ENCODE results near the gene PARD6G. TPM values are rescaled to one million over a fixed set of nuclear protein-coding genes. Genes with fewer than 3 reads are reported as not detected.

PARD6G gene
- total and polyA plus RNA-seq, 7 experiments from 2014 or later, result 0.07 to 0.16 (median 0.09) TPM; not detected in 3

GRCh38 chr18:80253871-80254492, 6.7 kb upstream of the PARD6G start:
- Histone ChIP-seq H3K4me1 (ENCODE audit: control insufficient read depth in 2 of 2, insufficient read depth in 2 of 2, low read length in 2 of 2) (peaks cover 0 to 3% of the 10 kb centered on the region in 2 donors), H3K9me3 (ENCODE audit: control insufficient read depth in 2 of 3, low read length in 3 of 3) (no peaks in the 10 kb centered on the region), H3K4me3 (ENCODE audit: low read length) (no peak overlapping the region), H3K36me3 (ENCODE audit: control insufficient read depth in 2 of 3, insufficient read depth in 3 of 3, low read length in 3 of 3) (no peaks in the 10 kb centered on the region), H3K27me3 (ENCODE audit: control insufficient read depth in 2 of 2, insufficient read depth in 2 of 2, low read length in 2 of 2) (no peaks in the 10 kb centered on the region), H3K27ac (ENCODE audit: low read depth, low read length) (no peak overlapping the region)
- Mint-ChIP-seq H3K36me3 (no peaks in the 10 kb centered on the region), H3K9me3 (peaks cover 0 to 4% (median 0%) of the 10 kb centered on the region in 11 donors), H3K4me3 (no peak overlapping the region), H3K27me3 (peaks cover 3 to 26% (median 15%) of the 10 kb centered on the region in 5 donors), H3K27ac (no peak overlapping the region), H3K4me1 (peaks cover 0 to 5% (median 0%) of the 10 kb centered on the region in 7 donors)
- CTCF ChIA-PET, result no interaction called here
- intact Hi-C loops (cut with micrococcal nuclease), result no loop called here
- ATAC-seq (peak; percentile 86), DNase-seq (peak in 1 of 9 donors; percentile 37)
- POLR2A ChIA-PET, result no interaction called here

DNA sequence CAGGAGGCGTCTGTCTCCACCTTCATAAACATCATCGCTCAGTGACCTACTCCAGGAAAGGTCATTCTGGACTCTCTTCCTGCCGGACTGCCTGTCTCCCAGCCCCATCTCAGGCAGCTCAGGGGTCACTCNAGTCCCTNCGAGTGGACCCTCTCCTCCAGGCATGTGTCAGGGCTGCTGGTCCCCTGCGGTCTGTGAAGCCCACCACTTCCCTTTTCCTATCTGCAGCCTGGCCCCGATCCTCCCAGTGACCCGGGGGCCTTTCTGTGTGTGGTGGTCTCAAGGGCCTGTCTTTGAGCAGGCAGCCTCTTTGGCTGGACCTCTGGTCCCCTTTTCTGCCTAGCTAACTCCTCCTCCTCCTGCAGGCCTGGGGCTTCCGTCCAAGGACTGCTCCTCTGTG, 5.9 kb upstream of the PARD6G start:
- Histone ChIP-seq H3K27ac (ENCODE audit: low read depth, low read length) (no peak overlapping the region), H3K27me3 (ENCODE audit: control insufficient read depth in 2 of 2, insufficient read depth in 2 of 2, low read length in 2 of 2) (no peaks in the 10 kb centered on the region), H3K4me3 (ENCODE audit: low read length) (no peak overlapping the region), H3K36me3 (ENCODE audit: control insufficient read depth in 2 of 3, insufficient read depth in 3 of 3, low read length in 3 of 3) (no peaks in the 10 kb centered on the region), H3K4me1 (ENCODE audit: control insufficient read depth in 2 of 2, insufficient read depth in 2 of 2, low read length in 2 of 2) (peaks cover 0 to 3% of the 10 kb centered on the region in 2 donors), H3K9me3 (ENCODE audit: control insufficient read depth in 2 of 3, low read length in 3 of 3) (no peaks in the 10 kb centered on the region)
- intact Hi-C loops (cut with micrococcal nuclease), result no loop called here
- Mint-ChIP-seq H3K36me3 (no peaks in the 10 kb centered on the region), H3K27ac (no peak overlapping the region), H3K27me3 (peaks cover 3 to 33% (median 16%) of the 10 kb centered on the region in 5 donors), H3K4me1 (peaks cover 0 to 5% (median 0%) of the 10 kb centered on the region in 7 donors), H3K4me3 (no peak overlapping the region), H3K9me3 (peaks cover 0 to 4% (median 0%) of the 10 kb centered on the region in 11 donors)
- CTCF ChIA-PET, result interaction anchor here (1.0 kb wide), 1 partner anchor 13 kb away, joined by 3 read pairs; no protein-coding TSS in a partner anchor
- DNase-seq (no peak), ATAC-seq (no peak)
- POLR2A ChIA-PET, result no interaction called here

DNA sequence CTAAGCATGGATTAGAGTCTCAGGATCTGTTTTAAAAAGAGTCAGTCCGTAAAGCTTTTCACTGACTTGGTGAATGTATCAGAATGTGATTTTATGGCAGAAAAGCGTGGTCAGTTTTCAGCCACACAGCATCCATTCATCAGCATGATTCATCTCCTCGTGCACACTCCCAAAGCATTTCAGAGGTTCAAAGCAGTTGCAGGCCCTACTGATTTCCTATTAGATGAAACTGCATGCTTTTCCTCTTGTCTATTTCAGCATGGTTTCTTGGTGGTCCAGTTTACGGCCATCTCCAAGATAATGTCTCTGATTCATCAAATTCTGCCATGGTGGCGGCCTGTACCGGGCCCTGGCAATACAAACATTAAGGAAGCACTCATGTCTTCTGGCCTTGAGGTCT, 4.8 kb upstream of the PARD6G start:
- no peak for DNase-seq
- no peaks in the 10 kb centered on the region for H3K9me3 ChIP-seq (ENCODE audit: control insufficient read depth in 2 of 3, low read length in 3 of 3)
- no peaks in the 10 kb centered on the region for H3K36me3 Mint-ChIP-seq
- peaks cover 0 to 4% (median 2%) of the 10 kb centered on the region in 7 donors for H3K4me1 Mint-ChIP-seq
- peaks cover 3 to 34% (median 13%) of the 10 kb centered on the region in 5 donors for H3K27me3 Mint-ChIP-seq
- ChIA-PET POLR2A (no interaction called here), CTCF (no interaction called here)
- H3K4me3 Mint-ChIP-seq, result no peak overlapping the region
- no peak overlapping the region for H3K4me3 ChIP-seq (ENCODE audit: low read length)
- no peak overlapping the region for H3K27ac Mint-ChIP-seq
- peaks cover 0 to 4% (median 0%) of the 10 kb centered on the region in 11 donors for H3K9me3 Mint-ChIP-seq
- H3K36me3 ChIP-seq (ENCODE audit: control insufficient read depth in 2 of 3, insufficient read depth in 3 of 3, low read length in 3 of 3), result no peaks in the 10 kb centered on the region
- no peak overlapping the region for H3K27ac ChIP-seq (ENCODE audit: low read depth, low read length)
- intact Hi-C loops (cut with micrococcal nuclease), result no loop called here
- H3K4me1 ChIP-seq (ENCODE audit: control insufficient read depth in 2 of 2, insufficient read depth in 2 of 2, low read length in 2 of 2), result no peaks in the 10 kb centered on the region
- H3K27me3 ChIP-seq (ENCODE audit: control insufficient read depth in 2 of 2, insufficient read depth in 2 of 2, low read length in 2 of 2), result no peaks in the 10 kb centered on the region
- ATAC-seq, result no peak

DNA sequence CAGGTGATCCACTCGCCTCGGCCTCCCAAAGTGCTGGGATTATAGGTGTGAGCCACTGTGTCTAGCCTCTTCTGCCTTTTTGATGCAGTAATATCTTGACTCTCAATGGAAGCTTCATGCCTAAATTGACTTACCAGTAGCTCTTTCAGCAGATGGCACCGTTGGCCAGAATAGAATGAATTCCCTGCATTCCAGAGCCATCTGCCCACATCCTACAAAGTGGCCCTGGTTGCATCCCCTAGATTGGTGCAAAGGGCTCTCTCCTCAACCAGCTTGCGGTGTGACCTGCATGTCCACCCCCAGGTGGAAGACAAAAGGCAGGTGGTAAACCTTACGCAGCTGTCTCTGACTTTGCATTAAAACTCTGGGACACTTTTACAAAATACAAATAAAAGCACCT, 4.4 kb upstream of the PARD6G start:
- ATAC-seq (no peak), DNase-seq (no peak)
- H3K27me3 Mint-ChIP-seq, result peaks cover 3 to 30% (median 9%) of the 10 kb centered on the region in 5 donors
- peaks cover 0 to 4% (median 0%) of the 10 kb centered on the region in 7 donors for H3K4me1 Mint-ChIP-seq
- no peaks in the 10 kb centered on the region for H3K36me3 Mint-ChIP-seq
- CTCF ChIA-PET, result no interaction called here
- H3K9me3 ChIP-seq (ENCODE audit: control insufficient read depth in 2 of 3, low read length in 3 of 3), result no peaks in the 10 kb centered on the region
- intact Hi-C loops (cut with micrococcal nuclease), result no loop called here
- no peak overlapping the region for H3K4me3 ChIP-seq (ENCODE audit: low read length)
- no peaks in the 10 kb centered on the region for H3K27me3 ChIP-seq (ENCODE audit: control insufficient read depth in 2 of 2, insufficient read depth in 2 of 2, low read length in 2 of 2)
- no peak overlapping the region for H3K27ac Mint-ChIP-seq
- H3K27ac ChIP-seq (ENCODE audit: low read depth, low read length), result no peak overlapping the region
- POLR2A ChIA-PET, result no interaction called here
- no peaks in the 10 kb centered on the region for H3K4me1 ChIP-seq (ENCODE audit: control insufficient read depth in 2 of 2, insufficient read depth in 2 of 2, low read length in 2 of 2)
- H3K36me3 ChIP-seq (ENCODE audit: control insufficient read depth in 2 of 3, insufficient read depth in 3 of 3, low read length in 3 of 3), result no peaks in the 10 kb centered on the region
- H3K9me3 Mint-ChIP-seq, result peaks cover 0 to 4% (median 0%) of the 10 kb centered on the region in 11 donors
- no peak overlapping the region for H3K4me3 Mint-ChIP-seq

DNA sequence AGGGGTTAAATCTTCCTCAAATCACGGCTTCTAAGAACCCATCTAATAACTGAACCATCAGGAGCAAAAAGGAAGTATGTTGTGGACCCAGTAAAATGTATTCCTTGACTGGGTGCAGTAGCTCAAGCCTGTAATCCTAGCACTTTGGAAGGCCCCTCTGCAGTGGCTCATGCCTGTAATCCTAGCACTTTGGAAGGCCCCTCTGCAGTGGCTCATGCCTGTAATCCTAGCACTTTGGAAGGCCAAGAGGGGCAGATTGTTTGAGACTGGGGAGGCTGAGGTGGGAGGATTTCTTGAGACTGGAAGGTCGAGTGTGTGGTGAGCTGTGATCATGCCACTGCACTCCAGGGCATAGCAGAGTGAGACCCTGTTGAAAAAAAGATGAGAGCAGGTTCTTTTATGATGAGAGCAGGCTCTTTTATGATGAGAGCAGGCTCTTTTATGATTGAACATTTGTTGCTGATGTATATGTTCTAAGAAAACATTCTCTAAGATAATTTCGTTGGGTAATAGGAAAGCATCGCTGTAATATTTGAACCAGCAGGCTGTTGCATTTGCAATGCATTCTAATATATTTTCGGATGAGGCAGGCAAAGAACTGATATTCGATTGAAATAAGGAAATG, 3.5 kb upstream of the PARD6G start:
- Mint-ChIP-seq H3K27me3 (peaks cover 3 to 31% (median 12%) of the 10 kb centered on the region in 5 donors), H3K36me3 (no peaks in the 10 kb centered on the region), H3K27ac (no peak overlapping the region), H3K9me3 (peaks cover 0 to 4% (median 0%) of the 10 kb centered on the region in 11 donors), H3K4me3 (no peak overlapping the region), H3K4me1 (peaks cover 0 to 7% (median 4%) of the 10 kb centered on the region in 7 donors)
- Histone ChIP-seq H3K9me3 (ENCODE audit: control insufficient read depth in 2 of 3, low read length in 3 of 3) (no peaks in the 10 kb centered on the region), H3K27ac (ENCODE audit: low read depth, low read length) (no peak overlapping the region), H3K4me1 (ENCODE audit: control insufficient read depth in 2 of 2, insufficient read depth in 2 of 2, low read length in 2 of 2) (no peaks in the 10 kb centered on the region), H3K4me3 (ENCODE audit: low read length) (no peak overlapping the region), H3K36me3 (ENCODE audit: control insufficient read depth in 2 of 3, insufficient read depth in 3 of 3, low read length in 3 of 3) (no peaks in the 10 kb centered on the region), H3K27me3 (ENCODE audit: control insufficient read depth in 2 of 2, insufficient read depth in 2 of 2, low read length in 2 of 2) (no peaks in the 10 kb centered on the region)
- intact Hi-C loops (cut with micrococcal nuclease), result no loop called here
- ChIA-PET CTCF (no interaction called here), POLR2A (no interaction called here)
- no peak for ATAC-seq
- no peak for DNase-seq

DNA sequence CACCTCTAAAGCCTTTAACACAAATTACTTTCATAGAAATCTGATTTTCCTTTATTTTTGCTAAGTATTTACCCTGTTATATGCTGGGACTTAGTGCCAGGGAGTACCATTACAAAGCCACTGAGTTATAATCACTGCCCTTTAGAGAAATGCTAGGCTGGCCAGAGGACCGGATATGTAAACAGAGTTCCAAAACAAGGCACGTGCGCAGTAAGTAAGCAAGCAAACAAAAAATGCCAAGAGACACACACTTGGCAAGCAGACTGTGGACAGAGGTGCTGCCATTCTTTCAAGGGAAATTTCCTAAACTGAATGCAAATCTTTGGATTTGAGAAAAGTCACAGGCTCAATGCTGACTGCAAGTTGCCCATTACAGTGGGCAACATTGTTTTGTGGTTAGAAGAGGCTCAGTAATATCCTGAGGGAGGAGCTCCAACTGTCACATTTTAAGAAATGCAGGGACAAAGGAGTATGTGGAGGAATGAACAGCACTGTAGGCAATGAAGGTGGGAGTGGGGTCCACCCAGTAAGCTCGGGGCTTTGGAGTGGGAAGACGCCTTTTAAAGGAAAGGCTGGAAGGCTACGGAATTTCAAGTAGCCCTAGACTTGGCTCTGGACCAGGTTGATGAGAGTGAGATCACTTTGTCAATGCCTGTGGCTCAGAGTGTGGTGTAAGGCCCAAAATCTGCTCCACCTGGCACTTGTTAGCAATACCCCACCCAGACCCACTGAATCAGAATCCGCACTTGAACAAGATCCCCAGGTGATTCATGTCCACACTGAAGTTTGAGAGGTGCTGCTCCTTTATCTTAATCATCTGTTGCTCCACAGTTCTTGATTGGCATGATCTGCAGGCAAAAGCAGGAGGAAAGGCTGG, 2.1 kb upstream of the PARD6G start:
- no peaks in the 10 kb centered on the region for H3K4me1 ChIP-seq (ENCODE audit: control insufficient read depth in 2 of 2, insufficient read depth in 2 of 2, low read length in 2 of 2)
- Mint-ChIP-seq H3K27ac (no peak overlapping the region), H3K9me3 (peaks cover 0 to 4% (median 0%) of the 10 kb centered on the region in 11 donors), H3K36me3 (no peaks in the 10 kb centered on the region), H3K4me3 (no peak overlapping the region), H3K4me1 (peaks cover 0 to 15% (median 5%) of the 10 kb centered on the region in 7 donors), H3K27me3 (peaks cover 8 to 41% (median 23%) of the 10 kb centered on the region in 5 donors)
- CTCF ChIA-PET, result no interaction called here
- POLR2A ChIA-PET, result no interaction called here
- no peaks in the 10 kb centered on the region for H3K36me3 ChIP-seq (ENCODE audit: control insufficient read depth in 2 of 3, insufficient read depth in 3 of 3, low read length in 3 of 3)
- intact Hi-C loops (cut with micrococcal nuclease), result no loop called here
- DNase-seq (no peak), ATAC-seq (no peak)
- no peaks in the 10 kb centered on the region for H3K27me3 ChIP-seq (ENCODE audit: control insufficient read depth in 2 of 2, insufficient read depth in 2 of 2, low read length in 2 of 2)
- no peak overlapping the region for H3K4me3 ChIP-seq (ENCODE audit: low read length)
- no peaks in the 10 kb centered on the region for H3K9me3 ChIP-seq (ENCODE audit: control insufficient read depth in 2 of 3, low read length in 3 of 3)
- no peak overlapping the region for H3K27ac ChIP-seq (ENCODE audit: low read depth, low read length)
